ENCODE results near the gene LZTR1.
A peak's percentile ranks its signal among the peaks of the same experiment; 100 is the strongest.
"Not testable (repeated sequence)": the region's sequence is repeated elsewhere in the genome, so short reads cannot be mapped to it uniquely, and the experiment has no call there.

Gene LZTR1

DNA sequence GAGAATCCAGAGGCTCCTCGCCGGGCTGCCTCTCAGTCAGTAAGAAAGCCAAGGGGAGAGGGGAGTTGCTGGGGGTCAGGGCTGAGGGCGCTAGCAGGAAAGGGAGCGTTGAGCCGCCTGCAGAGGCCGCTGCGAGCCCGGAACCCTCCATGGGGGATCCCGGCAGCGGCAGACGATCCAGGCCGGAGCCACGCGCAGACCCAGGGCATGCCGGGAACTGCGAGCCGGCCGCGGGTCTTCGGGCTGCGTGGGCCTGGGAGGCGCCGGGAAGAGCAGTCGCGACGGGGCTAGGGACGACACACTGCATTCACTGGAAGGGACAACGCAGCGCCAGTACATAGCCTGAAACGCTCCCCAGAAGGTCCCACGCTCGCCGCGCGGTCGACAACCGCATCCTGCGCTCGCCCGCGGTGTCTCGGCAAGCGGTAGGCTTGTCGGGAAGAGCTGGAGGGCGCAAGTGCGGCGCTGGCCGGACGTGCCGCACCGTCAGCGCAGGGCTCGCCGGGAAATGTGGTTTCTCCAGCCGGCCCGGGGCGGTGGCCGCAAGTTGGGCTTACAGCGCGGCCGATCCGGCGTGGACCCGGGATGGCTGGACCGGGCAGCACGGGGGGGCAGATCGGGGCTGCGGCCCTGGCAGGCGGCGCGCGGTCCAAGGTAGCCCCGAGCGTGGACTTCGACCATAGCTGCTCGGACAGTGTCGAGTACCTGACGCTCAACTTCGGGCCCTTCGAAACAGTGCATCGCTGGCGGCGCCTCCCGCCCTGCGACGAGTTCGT lies at the start of gene LZTR1:
Gene LZTR1, plus strand, starts transcription at position 511 of the 776 bp plus-strand sequence. Its CDS starts 75 bp downstream, at position 586.
- DNase-seq, result peak; percentile 61

GRCh38 chr22:20933910-20934309 lies 48.2 kb upstream of the LZTR1 start:
- no peak for DNase-seq

- not testable (repeated sequence) for DNase-seq
Measured at GRCh38 chr22:20935049-20935448, 47.0 kb upstream of the LZTR1 start.

- not testable (repeated sequence) for DNase-seq
Measured at GRCh38 chr22:20935780-20936539, 46.1 kb upstream of the LZTR1 start.

DNA sequence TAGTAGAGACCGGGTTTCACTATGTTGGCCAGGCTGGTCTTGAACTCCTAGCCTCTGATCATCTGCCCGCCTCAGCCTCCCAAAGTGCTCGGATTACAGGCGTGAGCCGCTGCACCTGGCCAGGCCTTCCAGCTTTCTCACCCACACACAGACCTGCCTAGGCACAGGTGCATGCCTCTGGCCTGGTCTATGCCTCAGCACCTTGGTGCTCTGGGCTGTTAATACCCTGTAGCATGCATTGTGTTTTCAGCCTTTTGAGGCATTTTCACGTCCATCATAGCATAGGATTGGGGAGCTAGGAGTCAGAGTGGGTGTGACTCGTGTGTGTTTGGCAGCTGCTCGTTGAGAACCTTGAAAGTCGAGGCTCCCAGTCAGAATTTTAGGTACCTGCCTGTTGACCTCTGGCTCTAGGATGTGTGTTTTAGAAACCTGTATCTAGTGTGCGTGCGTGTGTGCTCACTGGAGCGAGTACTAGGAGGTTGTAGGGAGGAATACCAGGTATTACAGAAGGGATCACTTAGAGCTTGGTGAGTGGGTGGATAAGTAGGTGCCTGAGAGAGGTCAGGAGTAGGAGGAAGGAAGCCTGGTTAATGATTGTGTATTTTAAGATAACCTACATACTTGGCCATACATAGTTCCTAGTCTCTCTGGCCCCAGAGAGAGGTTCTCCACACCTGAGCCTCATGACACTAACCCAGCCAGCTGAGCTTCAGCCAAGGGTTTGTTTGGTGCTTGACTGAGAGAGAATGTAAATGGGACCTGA lies 44.9 kb upstream of the LZTR1 start:
- DNase-seq, result no peak

- no peak for DNase-seq
Measured at GRCh38 chr22:20937794-20938671, 44.1 kb upstream of the LZTR1 start.

DNA sequence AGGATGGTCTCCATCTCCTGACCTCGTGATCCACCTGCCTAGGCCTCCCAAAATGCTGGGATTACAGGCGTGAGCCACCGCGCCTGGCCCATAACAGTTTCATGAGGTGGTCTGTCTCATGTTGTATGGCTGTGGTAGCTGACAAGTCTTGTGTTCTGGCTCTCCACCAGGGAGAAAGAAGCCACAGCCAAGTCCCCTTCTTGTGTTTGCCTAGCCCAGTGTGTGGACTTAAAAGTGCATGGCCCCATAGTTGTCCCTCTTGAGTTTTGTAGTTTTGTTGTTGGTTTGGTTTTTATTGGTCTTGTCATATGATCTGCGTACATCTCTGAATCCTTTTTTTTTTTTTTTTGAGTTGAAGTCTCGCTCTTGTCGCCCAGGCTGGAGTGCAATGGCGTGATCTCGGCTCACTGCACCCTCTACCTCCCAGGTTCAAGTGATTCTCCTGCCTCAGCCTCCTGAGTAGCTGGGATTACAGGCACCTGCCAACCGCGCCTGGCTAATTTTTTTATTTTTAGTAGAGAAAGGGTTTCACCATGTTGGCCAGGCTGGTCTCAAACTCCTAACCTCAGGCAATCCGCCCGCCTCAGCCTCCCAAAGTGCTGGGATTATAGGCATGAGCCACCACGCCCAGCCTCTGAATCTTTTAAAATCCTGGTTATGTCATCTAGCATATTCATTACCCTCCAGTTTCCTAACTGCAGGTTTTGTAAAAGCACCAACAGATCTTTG lies 42.5 kb upstream of the LZTR1 start:
- DNase-seq, result not testable (repeated sequence)

DNA sequence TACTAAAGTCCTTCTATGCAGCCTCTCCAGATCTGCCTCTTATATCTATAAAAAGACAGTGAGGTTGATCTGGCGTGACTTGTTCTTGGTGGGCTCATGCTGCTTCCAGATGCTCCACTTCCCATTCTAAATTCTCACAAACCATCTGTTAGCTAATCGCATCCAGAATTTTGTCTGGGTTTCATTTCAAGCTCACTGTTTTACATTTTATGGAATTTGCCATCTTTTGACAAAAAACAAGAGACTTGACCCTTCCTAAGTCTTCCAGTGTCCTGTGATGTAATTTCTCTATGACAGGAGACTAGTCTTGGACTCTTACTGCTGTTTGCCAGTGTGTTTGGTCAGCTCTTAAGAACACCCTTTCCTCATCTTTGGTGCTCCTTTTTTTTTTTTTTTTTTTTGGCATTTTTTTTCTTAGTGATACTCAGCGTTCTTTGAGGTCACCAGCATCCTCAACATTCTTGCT lies 41.9 kb upstream of the LZTR1 start:
- DNase-seq, result no peak

GRCh38 chr22:20940904-20941385 lies 41.2 kb upstream of the LZTR1 start:
- no peak for DNase-seq

- DNase-seq, result not testable (repeated sequence)
Measured at GRCh38 chr22:20942203-20942902, 39.7 kb upstream of the LZTR1 start.

DNA sequence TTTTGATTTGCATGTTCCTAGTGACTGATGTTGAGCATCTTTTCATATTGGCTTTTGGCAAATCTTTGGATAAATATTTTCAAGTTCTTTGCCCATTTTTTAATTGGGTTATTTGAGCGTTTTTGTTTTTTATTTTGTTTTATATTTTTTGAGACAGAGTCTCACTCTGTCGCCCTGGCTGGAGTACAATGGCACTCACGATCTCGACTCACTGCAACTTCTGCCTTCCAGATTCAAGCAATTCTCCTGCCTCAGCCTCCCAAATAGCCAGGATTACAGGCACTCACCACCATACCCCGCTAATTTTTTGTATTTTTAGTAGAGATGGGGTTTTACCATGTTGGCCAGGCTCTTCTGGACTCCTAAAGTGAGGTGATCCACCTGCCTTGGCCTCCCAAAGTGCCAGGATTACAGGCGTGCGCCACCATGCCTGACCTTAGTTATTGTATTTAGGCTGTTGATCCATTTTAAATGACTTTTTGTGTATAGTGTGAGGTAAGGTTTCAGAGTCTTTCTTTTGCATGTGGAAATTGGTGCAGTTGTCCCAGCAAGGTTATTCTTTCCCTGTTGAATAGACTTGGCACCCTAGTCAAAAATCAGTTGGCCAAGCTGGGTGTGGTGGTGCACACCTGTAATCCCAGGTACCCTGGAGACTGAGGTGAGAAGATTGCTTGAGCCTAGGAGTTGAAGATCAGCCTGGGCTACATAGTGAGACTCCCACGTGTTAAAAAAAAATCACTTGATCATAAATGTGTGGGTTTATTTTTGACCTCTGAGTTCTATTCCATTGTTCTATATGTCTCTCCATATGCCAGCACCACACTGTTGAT lies 38.8 kb upstream of the LZTR1 start:
- DNase-seq, result no peak

DNA sequence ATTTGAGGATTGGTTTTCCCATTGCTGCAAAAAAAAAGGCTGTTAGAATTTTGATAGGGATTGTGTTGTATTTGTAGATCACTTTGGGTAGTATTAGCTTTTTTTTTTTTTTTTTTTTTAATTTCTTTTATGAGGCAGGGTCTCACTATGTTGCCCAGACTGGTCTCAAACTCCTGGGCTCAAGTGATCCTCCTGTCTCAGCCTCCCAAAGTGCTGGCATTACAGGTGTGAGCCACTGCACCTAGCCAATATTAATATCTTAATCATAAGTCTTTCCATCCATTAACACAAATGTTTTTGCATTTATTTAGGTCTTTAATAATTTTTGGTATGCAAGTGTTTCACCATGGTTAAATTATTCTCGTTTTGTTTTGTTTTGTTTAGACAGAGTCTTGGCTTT lies 38.1 kb upstream of the LZTR1 start:
- no peak for DNase-seq

DNA sequence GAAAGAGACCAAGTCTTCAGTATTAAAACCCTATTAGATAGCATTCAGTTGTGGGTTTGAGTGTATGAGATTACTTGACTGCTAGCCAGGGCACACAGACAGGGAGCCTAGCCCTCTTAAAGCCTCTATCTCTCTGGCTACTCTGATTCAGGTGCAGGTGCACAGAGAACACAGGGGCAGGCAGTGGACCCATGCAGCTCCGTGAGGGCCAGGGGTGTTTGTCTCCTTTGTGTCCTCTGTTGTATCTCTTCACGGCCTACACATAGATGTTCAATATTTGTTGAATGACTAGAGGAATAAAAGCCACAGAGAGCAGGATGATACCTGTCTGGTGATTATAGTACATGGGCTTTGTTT lies 36.5 kb upstream of the LZTR1 start:
- no peak for DNase-seq

- DNase-seq, result no peak
Measured at GRCh38 chr22:20946080-20946986, 35.8 kb upstream of the LZTR1 start.

- no peak for DNase-seq
Measured at GRCh38 chr22:20946991-20947390, 35.1 kb upstream of the LZTR1 start.

GRCh38 chr22:20948450-20948849 lies 33.6 kb upstream of the LZTR1 start:
- DNase-seq, result no peak

GRCh38 chr22:20948989-20949388 lies 33.1 kb upstream of the LZTR1 start:
- no peak for DNase-seq

DNA sequence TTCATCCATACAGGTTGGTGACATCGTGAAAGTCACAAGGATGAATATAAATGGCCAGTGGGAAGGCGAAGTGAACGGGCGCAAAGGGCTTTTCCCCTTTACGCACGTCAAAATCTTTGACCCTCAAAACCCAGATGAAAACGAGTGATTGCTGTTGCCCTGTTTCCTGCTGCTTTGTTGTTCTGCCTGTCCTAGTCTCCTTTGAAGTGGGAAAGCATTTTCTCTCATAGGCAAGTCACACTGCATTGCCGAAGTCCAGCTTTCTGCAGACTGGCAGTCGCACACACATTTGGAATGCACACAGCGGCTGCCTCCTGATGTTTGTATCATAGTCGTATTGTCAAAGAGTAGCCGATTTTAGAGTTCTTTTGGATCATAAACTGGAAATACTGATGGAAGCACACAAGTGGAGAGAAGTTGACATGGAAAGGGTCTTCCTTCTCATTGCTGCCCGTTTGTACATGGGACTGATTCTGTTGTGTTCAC lies 32.4 kb upstream of the LZTR1 start:
- no peak for DNase-seq

Measured in NCI-H226 (cell line).